ENCODE measurements around the gene B3GNT3. TPM values are rescaled to one million over a fixed set of nuclear protein-coding genes. Genes with fewer than 3 reads are reported as not detected.

B3GNT3 gene
- total and polyA plus RNA-seq, 9 of the 15 experiments (the other 6 are each of a cell fraction or from before 2014, with no cell fraction given) = 0.06 to 0.11 (median 0.07) TPM; not detected in 6

DNA sequence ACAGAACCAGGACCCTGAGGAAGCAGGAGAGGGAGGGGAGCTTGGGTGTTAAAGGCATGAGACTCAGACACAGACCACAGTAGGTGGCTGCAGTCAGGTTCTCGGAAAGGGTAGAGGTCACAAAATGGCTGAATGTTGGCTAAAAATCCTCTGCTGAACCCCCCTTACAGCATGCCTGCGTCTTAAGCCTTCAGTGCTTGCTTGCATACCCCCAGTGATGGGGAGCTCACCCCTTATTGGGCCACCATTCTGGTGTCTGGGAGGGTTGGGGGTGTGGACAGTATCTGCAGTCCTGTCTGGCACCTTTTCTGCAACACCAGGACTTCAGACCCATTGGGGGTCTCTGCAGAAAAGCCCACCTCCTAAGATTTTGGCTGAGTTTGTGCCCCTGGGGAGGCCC, 14.2 kb upstream of the B3GNT3 start:
- Histone ChIP-seq H3K27me3 (ENCODE audit: control insufficient read depth in 2 of 2, insufficient read depth in 2 of 2, low read length in 2 of 2) (no peaks in the 10 kb centered on the region), H3K4me2 (ENCODE audit: insufficient read depth, low read length) (no peak overlapping the region), H4K20me1 (replicated peaks; ENCODE audit: control insufficient read depth, insufficient read depth, low read length) (peaks cover 11% of the 10 kb centered on the region; the same call in 1 of the 2 replicates), H3K9me1 (ENCODE audit: control insufficient read depth, insufficient read depth, low read length) (no peaks in the 10 kb centered on the region), H3K79me2 (ENCODE audit: control insufficient read depth, insufficient read depth, low read length) (no peaks in the 10 kb centered on the region), H3K4me1 (replicated peaks in 1 of 2; ENCODE audit: control insufficient read depth in 2 of 2, insufficient read depth in 2 of 2, low read length in 2 of 2) (peaks cover 10 to 47% of the 10 kb centered on the region in 2 experiments; a peak in 4 of 5 replicates), H3K9me3 (replicated peaks; ENCODE audit: control insufficient read depth, insufficient read depth, low read depth, low read length) (no peaks in the 10 kb centered on the region), H3K36me3 (ENCODE audit: control insufficient read depth, insufficient read depth, low read length) (peaks cover 50% of the 10 kb centered on the region; the same call in 2 of the 3 replicates), H2AFZ (ENCODE audit: low read depth, low read length) (no peak overlapping the region), H3K4me3 (no peak overlapping the region), H3K9ac (ENCODE audit: insufficient read depth in 1 of 2, low read depth in 2 of 2, low read length in 2 of 2) (no peak overlapping the region), H3K27ac (ENCODE audit: extremely low read depth, low read depth, low read length) (no peak overlapping the region)
- intact Hi-C loops (cut with micrococcal nuclease) (no loop called here), in situ Hi-C loops (cut with MboI) (no loop called here)
- 93% methylated on average over 2 of the region's 2 CpGs for WGBS (ENCODE audit: insufficient coverage, low coverage, missing lambda C conversion rate)
- POLR2A ChIA-PET = interaction anchor here (0.6 kb wide), 1 partner anchor 169 kb away, joined by 3 read pairs; no protein-coding TSS in a partner anchor
- FAIRE-seq (no peak), ATAC-seq (no peak), DNase-seq (ENCODE audit: extremely low read depth in 1 of 4, low spot score in 3 of 4) (no peak)
- CTCF ChIA-PET (ENCODE audit: low intra/inter-chr PET ratio) = no interaction called here
- BruUV-seq (replicated peaks) = no TSS peak
- no peak for TF ChIP-seq OTX1 (CRISPR knock-in tag; IDR thresholded peaks at IDR 0.05)
- TF ChIP-seq KLF6 (CRISPR knock-in tag; IDR thresholded peaks at IDR 0.05; ENCODE audit: borderline replicate concordance) = no peak
- TF ChIP-seq, protein P1, sequence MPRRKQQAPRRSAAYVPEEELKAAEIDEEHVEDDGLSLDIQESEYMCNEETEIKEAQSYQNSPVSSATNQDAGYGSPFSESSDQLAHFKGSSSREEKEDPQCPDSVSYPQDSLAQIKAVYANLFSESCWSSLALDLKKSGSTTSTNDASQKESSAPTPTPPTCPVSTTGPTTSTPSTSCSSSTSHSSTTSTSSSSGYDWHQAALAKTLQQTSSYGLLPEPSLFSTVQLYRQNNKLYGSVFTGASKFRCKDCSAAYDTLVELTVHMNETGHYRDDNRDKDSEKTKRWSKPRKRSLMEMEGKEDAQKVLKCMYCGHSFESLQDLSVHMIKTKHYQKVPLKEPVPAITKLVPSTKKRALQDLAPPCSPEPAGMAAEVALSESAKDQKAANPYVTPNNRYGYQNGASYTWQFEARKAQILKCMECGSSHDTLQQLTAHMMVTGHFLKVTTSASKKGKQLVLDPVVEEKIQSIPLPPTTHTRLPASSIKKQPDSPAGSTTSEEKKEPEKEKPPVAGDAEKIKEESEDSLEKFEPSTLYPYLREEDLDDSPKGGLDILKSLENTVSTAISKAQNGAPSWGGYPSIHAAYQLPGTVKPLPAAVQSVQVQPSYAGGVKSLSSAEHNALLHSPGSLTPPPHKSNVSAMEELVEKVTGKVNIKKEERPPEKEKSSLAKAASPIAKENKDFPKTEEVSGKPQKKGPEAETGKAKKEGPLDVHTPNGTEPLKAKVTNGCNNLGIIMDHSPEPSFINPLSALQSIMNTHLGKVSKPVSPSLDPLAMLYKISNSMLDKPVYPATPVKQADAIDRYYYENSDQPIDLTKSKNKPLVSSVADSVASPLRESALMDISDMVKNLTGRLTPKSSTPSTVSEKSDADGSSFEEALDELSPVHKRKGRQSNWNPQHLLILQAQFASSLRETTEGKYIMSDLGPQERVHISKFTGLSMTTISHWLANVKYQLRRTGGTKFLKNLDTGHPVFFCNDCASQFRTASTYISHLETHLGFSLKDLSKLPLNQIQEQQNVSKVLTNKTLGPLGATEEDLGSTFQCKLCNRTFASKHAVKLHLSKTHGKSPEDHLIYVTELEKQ (CRISPR knock-in tag; IDR thresholded peaks at IDR 0.05) = no peak
- 0 out of 2 replicates have a peak, but pooled peaks have one; percentile 3 for TF ChIP-seq ZNF263 (CRISPR knock-in tag; IDR thresholded peaks at IDR 0.05; ENCODE audit: borderline replicate concordance)
- no peak for TF ChIP-seq ZFPM2 (CRISPR knock-in tag; IDR thresholded peaks at IDR 0.05)
- TF ChIP-seq PTBP1 (IDR thresholded peaks at IDR 0.05; ENCODE audit: low read depth, low read length) = no peak
- peak; percentile 46 for TF ChIP-seq RBM25 (IDR thresholded peaks at IDR 0.05; ENCODE audit: low read depth, low read length, severe bottlenecking)
- no peak for TF ChIP-seq ZNF609 (CRISPR knock-in tag; IDR thresholded peaks at IDR 0.05; ENCODE audit: borderline replicate concordance)
- TF ChIP-seq CREB3 (tag; conservative IDR thresholded peaks at IDR 0.05; ENCODE audit: low read depth) = no peak
- TF ChIP-seq TCF3 (CRISPR knock-in tag; IDR thresholded peaks at IDR 0.05) = no peak
- no peak for TF ChIP-seq SIN3A (IDR thresholded peaks at IDR 0.05; ENCODE audit: borderline replicate concordance in 2 of 2, control insufficient read depth in 1 of 2, low read depth in 2 of 2, low read length in 2 of 2)

All from K562 (cell line).